Fibroblast of gingiva (primary cell): ENCODE results near the gene ENDOU.

ENCODE experiments used
- DNase-seq: peaks from one replicate; pipeline ENCODE4 v3.0.0-alpha.2; 2011; ENCODE audit warnings: low read depth

The ENDOU gene

DNA sequence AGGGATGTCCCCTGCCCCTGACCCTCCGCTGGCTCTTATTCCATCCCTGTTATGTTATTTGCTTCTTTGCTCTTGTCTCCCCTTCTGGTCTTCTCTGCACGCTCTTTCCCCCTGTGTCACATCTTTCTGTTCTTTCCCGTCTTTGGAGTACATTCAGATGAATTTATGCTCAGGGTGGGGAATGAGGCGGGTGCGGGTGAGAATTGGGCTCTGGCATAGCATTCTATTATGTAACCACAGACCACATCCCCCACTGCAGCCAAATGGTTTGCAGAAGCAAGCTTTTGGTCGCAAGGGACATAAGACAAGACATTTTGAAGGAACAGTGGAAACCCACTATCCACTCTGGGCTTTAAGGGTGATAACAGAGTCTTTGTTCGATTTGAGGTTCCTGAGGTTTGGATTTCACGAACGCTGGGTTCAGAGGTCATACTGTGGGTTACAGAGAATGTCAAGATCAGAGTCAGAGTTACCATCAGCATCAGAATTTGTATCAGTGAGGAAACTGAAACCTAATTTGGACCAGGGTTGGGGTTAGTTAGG is 3.8 kb downstream of the ENDOU start:
- DNase-seq: no peak

DNA sequence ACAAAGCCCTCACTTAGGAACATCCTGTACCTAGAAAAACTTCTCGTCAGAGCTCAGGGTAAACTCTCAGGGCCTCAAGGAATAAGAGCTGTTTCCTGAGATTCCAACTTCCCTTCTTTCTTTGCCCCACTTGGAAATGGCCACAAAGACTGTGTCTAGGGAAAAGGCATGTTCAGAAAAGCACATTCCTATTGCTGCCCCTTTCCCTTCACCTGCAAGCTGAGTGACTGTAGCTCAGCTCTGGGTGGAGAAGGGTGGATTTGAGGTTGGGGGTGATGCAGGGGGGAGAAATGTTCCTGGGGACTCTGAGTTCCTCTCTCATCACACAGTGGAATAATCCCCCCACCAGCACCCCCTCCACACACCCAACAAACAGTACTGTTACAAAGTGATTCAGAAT is 6.8 kb downstream of the ENDOU start:
- no peak for DNase-seq

DNA sequence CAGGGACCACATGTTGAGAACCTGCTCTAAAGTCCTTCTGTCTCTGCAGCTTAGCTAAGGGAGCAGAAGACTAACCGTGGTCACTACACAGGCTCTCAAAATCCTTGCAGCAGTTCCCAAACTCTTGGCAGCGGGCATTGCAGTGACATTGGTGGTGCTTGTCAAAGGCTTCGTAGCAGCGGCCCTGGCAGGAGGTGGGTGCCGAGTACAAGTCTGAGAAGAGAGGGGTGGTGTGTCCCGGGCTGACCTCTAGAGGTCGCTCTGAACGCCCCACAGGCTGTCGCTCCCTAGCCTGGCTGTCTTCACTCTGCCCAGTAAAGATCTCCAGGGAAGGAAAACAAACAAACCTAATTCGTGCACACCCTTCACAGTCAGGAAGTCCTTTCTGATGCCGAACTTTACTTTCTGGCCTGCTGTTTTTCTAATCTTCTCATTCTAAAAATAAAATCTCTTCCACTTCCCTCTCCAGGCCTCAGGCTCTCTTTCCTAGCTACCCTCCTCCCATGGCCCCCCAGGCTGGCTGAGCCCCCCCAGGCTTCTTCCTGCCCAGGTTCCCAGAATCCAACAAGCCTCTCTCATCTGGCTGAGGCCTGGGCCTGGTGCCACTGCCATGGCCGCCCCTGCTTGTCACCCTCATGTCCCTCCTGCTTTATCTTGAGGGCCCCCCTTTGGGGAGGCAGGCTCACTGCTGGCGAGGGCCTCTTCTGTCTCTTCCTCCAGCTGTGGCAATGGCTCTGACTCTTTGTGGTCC is 7.7 kb downstream of the ENDOU start:
- DNase-seq: peak; percentile 89

DNA sequence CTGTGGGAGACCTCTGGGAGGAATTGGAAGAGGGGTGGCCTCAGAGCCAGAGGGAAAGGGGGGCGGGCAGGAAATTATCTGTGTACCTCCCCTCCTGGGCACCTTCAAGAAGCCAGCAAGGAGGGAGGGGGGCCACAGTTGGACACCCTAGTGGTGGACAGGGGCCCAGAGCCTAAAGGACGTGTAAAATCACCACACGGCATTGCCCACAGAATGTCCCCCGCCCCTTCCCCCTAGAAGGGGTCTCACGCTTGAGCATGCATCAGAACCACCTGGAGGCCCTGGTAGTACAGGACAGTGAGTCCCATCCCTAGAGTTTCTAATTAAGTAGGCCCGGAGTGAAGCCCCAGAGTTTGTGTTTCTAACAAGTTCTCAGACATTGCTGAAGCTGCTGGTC is 8.2 kb downstream of the ENDOU start:
- DNase-seq: no peak

DNA sequence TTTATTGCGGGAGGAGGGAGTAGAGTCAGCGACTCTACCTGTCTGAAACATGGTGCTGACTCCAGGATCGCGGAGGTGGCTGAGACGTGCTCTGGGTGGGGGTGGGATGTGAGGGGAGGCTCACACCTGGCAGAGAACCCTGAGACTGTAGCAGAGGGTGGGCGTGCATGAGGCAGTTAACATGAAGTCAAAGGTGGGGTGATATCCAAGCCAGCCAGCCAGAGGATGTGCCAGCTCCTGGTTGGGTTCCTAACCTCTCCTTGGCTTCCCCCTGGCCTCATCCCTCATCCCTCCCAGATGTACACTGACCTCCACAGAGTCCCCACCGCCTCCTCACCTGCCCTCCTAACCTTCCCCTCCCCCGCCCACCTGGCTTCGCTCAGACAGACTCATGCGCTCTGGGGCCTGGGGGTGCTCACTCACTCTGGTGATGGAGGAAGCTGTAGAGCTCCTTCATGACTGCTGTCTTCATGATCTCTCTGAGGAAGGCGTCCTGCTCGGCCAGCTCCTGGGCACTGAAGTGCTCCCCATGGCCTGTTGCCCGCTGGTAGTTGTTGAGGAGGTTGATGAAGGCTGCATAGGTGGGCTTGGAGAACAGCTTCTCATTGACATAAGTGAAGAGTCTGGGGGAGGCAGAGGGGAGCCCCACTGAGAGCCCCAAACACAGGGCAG is 9.3 kb downstream of the ENDOU start:
- DNase-seq: no peak

DNA sequence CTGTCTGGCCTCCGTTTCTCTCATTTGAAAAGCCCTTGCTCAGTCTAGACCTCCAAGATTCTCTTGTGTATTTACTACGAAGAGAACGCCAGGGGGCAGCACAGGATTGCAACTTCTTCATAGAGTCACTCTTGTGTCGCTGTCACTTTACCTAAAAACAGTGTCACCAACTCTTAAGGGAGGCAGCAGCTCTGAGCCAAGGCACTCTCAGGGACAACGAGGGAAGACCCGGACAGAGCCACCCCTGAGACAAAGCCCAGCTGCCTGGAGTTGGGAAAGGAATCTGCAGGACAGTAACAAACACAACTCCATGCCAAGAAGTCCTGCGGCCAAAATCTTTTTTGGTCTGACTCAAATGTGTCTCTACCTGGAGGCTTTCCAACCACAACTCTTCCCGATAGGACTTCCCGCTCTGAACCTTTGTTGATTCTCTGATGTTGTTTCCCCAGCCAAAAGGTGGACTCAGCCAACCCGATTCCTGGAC is 9.9 kb downstream of the ENDOU start:
- DNase-seq: peak; percentile 70

DNA sequence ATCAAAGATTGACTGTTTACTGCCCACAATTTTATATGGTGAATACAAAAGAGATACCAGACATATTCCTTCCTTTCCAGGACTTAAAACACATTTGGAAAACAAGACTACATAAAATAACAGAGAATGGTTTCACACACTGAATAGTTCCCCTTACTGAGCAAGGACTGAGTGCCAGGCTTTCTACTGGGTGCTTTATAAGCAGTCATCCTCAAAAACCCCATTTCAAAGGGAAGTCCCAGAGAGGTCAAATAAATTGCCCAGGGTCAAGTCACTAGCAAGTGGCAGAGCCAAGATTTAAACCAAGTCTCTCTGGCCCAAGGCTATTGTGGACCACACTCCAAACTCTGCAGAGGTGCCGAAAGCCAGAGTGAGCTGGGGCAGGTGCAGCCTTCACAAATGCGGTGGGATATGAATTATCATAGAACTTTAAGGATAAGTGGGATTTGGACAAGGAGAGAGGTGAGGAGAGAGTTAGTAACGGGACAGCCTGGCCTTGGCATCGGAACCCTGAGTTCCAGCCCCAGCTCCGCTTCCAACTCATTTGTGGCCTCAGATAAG is 10.4 kb downstream of the ENDOU start:
- DNase-seq: no peak

DNA sequence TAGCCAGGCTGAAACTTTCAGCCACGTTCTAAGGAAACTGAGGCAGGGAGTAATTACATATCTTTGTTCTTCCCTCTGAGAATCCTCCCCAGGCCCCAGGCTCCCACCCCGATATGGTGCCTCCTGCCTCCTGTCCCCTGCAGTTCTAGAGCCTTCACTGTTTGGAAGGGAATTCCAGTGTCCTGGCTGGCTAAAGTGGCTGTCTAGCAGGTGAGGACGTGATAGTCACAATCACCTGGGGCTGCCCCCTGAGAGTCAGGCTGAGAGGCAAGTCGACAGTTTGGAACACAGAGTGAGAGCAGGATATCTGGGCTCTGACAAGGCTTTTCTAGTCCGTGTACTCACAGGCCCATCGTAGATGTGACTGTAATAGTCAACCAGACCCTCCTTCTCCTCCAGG is 13.1 kb downstream of the ENDOU start:
- no peak for DNase-seq

DNA sequence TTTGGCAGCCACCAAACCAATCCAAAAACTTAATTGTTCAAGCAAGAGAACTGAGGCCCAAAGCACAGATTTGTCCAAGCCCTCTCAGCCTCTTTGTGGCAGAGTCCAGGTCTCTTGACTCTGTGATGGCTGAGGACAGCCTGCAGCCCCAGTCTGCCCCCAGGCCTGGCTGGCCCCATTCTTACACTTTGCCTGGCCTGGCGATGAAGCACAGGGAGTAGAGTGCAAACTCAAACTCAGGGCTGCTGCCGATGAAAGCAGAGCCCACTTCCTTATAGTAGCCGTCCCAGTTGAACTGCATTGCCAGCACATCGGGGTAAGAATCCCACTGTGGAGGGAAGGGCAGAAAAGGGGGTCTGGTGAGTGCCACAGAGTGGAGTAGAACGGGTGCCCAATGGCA is 13.8 kb downstream of the ENDOU start:
- DNase-seq: no peak

DNA sequence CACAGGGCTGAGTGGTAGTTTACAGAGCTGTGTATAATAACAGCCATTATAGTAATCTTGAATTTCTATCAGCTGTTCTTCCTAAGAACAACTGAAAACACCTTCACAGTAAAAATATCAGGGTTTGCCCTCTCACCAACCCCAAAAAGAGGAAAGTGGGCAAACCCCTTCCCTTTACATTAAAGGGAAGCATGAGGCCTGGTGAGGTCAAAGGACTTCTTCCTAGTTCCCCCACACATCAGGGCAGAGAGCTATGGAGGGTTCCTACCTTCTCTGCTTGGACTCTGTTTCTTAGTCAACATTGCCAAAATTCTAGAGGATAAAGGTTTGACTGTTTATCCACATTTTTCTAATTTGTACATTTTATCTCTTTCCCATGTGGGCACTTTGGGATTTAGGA is 15.0 kb downstream of the ENDOU start:
- no peak for DNase-seq

DNA sequence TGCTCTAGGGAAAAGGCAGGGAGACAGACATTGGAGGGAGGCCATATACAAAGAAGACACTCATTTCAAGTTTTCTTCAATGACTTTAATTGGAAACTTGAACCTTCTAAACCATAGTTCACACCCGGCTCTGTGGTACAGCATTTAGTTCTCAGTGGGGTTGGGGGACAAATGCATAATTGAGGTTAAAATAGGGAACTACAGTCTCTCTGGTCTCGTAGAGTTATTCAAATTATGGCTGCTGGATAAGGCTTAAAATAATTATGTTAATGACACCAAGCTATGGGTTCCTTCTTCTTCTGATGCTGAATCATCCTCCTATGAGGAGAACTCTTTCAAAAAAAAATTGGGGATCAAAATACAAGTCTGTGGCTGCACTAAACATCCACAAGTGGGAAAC is 15.6 kb downstream of the ENDOU start:
- no peak for DNase-seq

DNA sequence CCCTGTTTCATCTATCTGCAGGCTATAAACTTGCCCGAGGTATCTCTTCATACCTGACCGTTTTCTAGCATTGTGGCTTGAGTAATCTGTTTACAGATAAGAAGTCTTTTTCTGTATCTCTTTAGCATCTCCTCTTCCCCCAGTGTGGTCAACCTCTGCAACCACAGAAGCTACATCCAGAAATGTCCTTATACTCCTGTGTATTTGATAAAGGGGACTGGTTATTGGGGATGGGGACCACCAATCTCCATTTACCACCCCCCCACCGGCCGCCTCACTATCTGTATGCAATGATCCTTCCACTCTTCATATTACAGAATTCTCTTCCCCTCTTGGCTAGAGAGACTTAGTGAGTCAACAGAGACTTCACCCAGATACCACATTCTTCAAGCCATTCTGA is 16.1 kb downstream of the ENDOU start:
- DNase-seq: no peak

DNA sequence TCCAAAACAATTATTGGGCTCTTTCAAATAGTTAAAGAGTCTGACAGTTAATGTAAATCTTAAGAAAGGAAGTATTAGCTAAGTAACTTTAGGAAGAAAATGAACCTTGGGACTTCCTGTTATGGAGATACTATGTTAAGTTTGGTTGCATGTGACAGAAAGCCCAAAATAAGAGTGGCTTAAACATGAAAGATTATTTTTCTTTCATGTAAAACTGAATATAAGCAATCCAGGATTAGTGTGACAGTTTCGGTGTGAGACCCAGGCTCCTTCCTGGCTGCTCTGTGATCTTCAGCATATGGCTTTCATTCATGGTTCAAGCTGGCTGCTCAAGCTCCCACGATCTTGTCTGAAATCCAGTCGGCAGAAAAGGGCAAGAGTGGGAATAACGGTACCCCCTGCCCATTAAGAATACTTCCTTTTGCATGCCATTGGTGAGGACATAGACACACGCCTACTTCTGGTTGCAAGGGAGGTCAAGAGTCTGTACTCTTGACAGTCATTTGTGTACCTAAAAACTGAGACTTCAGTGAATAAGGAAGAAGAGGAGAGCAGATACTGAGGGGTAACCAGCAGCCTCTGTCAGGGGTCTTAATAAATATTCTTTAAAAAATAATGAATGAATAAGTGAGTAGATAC is 17.3 kb downstream of the ENDOU start:
- no peak for DNase-seq

DNA sequence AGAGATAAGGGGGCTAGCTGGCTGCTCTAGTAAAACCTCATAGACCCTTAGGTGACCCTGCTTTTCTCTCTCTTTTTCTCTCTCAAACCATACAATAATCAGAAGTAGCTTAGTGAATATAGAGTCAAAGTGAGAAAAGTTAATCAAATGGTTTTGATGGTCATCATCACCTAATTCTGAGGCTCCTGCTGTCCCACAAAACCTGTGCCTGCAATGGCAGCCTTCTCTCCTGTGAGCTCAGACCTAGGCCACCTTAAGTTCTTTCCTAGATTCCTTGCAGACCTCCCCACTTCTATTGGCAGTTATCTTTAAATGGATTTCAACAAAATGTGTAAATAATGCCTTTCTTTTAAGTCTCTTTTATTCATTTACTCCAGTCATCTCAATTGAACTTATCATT is 17.9 kb downstream of the ENDOU start:
- DNase-seq: no peak

DNA sequence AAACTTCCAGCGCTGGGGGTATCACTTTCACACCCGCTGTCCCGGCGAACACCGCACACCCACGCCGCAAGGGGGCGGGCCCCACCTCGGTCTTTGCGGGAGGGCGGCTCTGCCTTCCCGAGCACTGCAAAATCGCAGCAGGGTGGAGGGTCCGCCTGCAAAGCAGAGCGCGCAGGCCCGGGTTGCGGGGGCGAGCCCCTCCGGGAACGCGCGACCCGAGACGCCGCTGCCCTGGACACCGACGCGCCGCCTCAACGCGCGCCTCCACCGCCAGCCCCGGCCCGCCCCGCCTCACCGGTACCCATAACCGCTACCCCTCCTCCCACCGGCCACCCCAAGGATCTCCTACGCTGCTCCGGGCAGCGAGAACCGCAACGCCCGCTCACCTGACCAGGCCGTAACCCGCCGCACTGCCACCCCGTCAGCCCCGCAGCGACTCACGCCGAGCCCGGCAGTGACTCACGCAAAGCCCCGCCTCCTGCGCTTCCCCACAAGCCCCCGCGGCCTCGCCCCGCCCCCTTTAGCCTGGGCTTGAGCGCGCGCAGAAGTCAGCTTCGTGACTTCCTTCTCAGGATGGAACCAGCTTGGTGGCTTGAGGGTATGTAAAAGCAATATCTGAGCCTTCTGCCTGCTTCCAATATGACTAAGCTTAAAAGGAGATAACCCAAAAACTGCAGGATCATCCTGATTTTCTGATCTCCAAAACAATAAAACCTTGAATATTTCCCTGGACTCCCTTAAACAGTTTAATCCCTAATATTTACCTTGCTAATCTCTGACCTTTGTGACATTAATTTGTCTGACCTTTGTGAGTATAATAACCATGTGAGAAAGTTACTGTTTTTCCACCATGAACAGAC is 19.5 kb downstream of the ENDOU start, which contains the start of gene RPAP3:
TSS of gene RPAP3 (minus strand) at position 465 of the 860 bp plus-strand sequence. CDS start 3,190 bp downstream, outside the sequence.
- peak; percentile 90 for DNase-seq

DNA sequence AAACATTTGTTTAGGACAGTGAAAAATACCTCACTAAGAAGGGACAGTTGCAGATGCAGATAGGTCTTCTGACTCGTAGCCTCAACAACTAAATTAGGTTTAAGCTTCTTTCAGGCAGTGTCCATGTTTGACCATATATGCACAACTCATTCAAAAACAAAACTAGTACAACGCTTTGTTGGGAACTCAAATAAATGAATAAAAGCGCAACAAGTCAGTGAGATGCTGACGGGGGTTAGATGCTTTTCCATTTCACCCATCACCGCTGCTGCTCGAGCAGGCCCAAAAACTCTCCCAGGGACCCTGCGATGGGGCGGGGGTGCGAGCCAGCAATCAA is 20.1 kb downstream of the ENDOU start:
- no peak for DNase-seq

DNA sequence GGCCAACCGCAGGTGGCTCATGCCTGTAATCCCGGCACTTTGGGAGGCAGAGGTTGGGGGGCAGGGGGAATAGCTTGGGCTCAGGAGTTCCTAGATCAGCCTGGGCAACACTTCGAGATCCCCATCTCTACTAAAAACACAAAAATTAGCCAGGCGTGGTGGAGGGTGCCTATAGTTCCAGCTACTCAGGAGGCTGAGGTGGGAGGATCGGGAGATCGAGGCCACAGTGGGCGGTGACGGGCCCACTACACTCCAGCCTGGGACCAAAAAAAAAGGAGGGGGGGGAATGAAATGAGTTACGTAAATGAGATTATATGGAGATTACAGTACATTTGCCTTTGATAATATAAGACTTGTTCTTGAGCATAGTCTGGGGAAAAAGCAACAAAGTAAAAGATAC is 20.6 kb downstream of the ENDOU start:
- DNase-seq: no peak

DNA sequence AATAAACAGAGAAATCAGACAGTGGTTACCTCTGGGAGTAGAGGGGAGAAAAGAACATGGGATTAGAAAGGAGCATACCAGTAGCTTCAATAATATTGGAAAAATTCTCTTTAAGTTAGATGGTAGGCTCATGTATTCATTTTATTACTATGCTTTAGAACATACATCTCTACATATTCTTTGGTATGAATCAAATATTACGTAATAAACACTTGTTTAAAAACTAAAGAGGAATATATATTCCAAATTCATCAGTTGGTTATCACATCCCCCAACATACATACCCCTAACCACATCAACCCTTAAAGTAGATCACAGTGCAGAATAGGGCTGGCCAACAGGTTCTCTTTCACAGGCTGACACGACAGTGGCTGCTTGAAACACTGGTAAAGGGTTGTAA is 25.0 kb downstream of the ENDOU start:
- DNase-seq: no peak

DNA sequence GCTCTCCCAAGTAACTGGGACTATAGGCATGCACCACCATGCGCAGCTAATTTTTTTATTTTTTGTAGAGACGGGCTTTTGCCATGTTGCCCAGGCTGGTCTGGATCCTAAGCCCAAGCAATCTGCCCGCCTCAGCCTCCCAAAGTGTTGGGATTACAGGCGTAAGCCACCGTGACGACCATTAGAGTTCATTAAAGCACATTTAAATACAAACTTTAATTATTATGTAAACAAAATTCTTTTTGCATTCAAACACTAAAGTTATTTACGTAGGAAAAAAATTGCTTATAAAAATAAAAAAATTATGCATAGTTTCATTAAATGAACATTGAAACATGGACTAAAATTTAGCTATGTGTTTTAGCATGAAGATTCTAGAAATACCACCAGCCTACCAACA is 26.7 kb downstream of the ENDOU start:
- no peak for DNase-seq

DNA sequence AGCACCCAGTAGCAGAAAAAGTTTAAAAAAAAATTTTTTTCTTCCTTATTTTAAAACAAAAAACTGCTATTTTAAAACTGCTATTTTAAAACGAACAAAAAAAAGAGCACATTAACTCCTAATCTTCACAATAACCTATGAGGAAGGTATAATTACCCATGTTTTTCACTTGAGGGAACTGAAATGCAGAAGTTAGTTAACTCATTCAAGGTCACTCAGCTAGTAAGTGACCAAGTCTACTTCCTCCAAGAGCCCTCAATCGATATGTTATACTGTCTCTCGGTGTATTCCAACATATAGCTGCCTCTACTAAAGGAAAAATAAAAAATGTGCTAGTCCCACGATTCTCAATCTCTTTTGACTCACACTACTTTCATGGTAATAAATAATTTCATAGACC is 27.2 kb downstream of the ENDOU start:
- DNase-seq: no peak

DNA sequence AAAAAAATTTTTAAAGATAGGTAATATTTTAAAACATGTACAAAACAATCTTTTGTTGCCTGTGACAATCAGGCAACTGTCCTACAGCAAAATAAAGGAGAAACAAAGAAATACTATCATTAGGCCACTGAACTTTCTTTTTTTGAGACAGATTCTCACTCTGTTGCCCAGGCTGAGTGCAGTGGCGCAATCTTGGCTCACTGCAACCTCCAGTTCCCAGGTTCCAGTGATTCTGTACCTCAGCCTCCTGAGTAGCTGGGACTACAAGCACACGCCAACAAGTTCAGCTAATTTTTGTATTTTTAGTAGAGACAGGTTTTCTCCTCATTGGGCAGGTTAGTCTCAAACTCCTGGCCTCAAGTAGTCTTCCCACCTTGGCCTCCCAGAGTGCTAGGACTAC is 36.1 kb downstream of the ENDOU start:
- no peak for DNase-seq

DNA sequence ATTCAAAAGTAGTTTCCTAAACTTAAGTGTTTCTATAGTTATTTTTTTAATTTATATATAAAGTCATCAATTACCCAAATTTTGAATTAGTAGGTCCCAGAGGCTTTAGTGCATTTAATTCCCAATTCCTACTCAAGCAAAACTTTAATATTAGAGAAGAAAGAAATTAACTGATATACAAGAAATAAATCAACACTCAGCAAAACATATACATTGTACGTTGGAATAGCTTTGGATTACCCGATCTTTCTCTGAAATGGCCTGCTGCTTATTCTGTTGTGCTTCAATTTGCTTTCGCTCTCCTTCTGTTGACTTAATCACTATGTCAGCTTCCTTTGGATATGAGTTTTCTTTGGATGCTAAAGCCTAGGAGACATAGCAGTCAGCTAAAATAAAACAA is 37.7 kb downstream of the ENDOU start:
- DNase-seq: no peak
